PC-3 (cell line): ENCODE measurements around the gene TRIM62. TPM values are rescaled to one million over a fixed set of nuclear protein-coding genes. Genes with fewer than 3 reads are reported as not detected.

ENCODE experiments used
- ATAC-seq: fragments of 200-7000 bp; cut with Tn5 transposase; 2 replicates; pipeline ENCODE4 v1.9.1; 2020; ENCODE audit warnings: mild to moderate bottlenecking, moderate library complexity
- BruUV-seq: library from RNA; stranded (reverse); fragments of 400-500 nt; replicated peaks from 2 replicates; lab custom pipeline; 2021; lab: Mats Ljungman, UMichigan
- CTCF ChIA-PET: fragments of 300-600 bp; sonication (Branson Sonifier 250); formaldehyde crosslinking; loops from one replicate; lab custom pipeline; 2022; ENCODE audit warnings: antibody characterized with exemption; lab: Charles Lee
- POLR2A ChIA-PET: fragments of 300-600 bp; sonication (Branson Sonifier 250); formaldehyde crosslinking; loops from one replicate; lab custom pipeline; 2022; ENCODE audit warnings: antibody characterized with exemption; ENCODE audit not compliant: unreplicated experiment; lab: Charles Lee
- DNase-seq: peaks from one replicate; pipeline ENCODE4 v3.0.0-alpha.2; 2015
- H2AFZ ChIP-seq: fragments of 300-600 bp; sonication (generic); 2 replicates; pipeline ENCODE4 v1.6.0; 2016; ENCODE audit warnings: antibody characterized with exemption, low read length
- H3F3A ChIP-seq: fragments of 300-600 bp; sonication (generic); one replicate; pipeline ENCODE4 v1.6.0; 2017; ENCODE audit warnings: antibody characterized with exemption, low read length, control low read depth, mild to moderate bottlenecking; ENCODE audit not compliant: unreplicated experiment
- H3K27ac ChIP-seq: fragments of 300-600 bp; sonication (generic); 2 replicates; pipeline ENCODE4 v1.5.1; 2016; ENCODE audit warnings: mild to moderate bottlenecking, low read length
- H3K27me3 ChIP-seq: fragments of 300-600 bp; sonication (generic); 2 replicates; pipeline ENCODE4 v1.6.1; 2016; ENCODE audit warnings: low read length, mixed read lengths
- H3K36me3 ChIP-seq: fragments of 300-600 bp; sonication (generic); 2 replicates; pipeline ENCODE4 v1.6.1; 2016; ENCODE audit warnings: low read depth, mixed run types, low read length, mixed read lengths
- H3K4me1 ChIP-seq: fragments of 300-600 bp; sonication (generic); 2 replicates; pipeline ENCODE4 v1.5.1; 2016; ENCODE audit warnings: low read length; ENCODE audit not compliant: insufficient read depth
- H3K4me2 ChIP-seq: fragments of 300-600 bp; sonication (generic); 2 replicates; pipeline ENCODE4 v1.6.0; 2016; ENCODE audit warnings: low read length
- H3K4me3 ChIP-seq: fragments of 300-600 bp; sonication (generic); 2 replicates; pipeline ENCODE4 v1.5.1; 2016; ENCODE audit warnings: mild to moderate bottlenecking, low read length, mixed read lengths
- H3K79me2 ChIP-seq: fragments of 300-600 bp; sonication (generic); 2 replicates; pipeline ENCODE4 v1.6.1; 2017; ENCODE audit warnings: low read length, mixed read lengths
- H3K9ac ChIP-seq: fragments of 300-600 bp; sonication (generic); 2 replicates; pipeline ENCODE4 v1.6.0; 2016; ENCODE audit warnings: mild to moderate bottlenecking, low read length
- H3K9me2 ChIP-seq: fragments of 300-600 bp; sonication (generic); replicated peaks from 2 replicates; pipeline ENCODE4 v1.6.1; 2016; ENCODE audit warnings: mixed run types, low read length, mixed read lengths
- H3K9me3 ChIP-seq: fragments of 300-600 bp; sonication (generic); 2 replicates; pipeline ENCODE4 v1.6.1; 2016; ENCODE audit warnings: low read length, mixed read lengths
- H4K20me1 ChIP-seq: fragments of 300-600 bp; sonication (generic); 2 replicates; pipeline ENCODE4 v1.6.1; 2016; ENCODE audit warnings: low read length, mixed read lengths
- EZH2 ChIP-seq: fragments of 300-600 bp; sonication (generic); IDR thresholded peaks from one replicate; pipeline ENCODE4 v1.6.1; 2017; ENCODE audit warnings: antibody characterized with exemption, mild to moderate bottlenecking, low read length; ENCODE audit not compliant: unreplicated experiment
- EZH2phosphoT487 ChIP-seq: fragments of 300-600 bp; sonication (generic); IDR thresholded peaks from 2 replicates; pipeline ENCODE4 v1.6.1; 2018; ENCODE audit warnings: mild to moderate bottlenecking, antibody characterized with exemption, low read length, borderline replicate concordance
- intact Hi-C: fragments of 100-400 bp; cut with micrococcal nuclease; formaldehyde crosslinking; loops from 2 replicates; pipeline ENCODE4 v1.9.0; 2023
- total RNA-seq: library from RNA; depleted of rRNA; stranded (reverse); fragments of >200 nt; gene quantifications from 2 replicates; pipeline ENCODE4 v1.2.3, GENCODE V29; 2014
- TF ChIP-seq, protein P1 (sequence below): fragments of 300-600 bp; sonication (generic); conservative IDR thresholded peaks from 2 replicates; pipeline ENCODE4 v1.5.1; 2017; ENCODE audit warnings: antibody characterized with exemption, low read depth, mild to moderate bottlenecking, low read length

Gene TRIM62
- total RNA-seq, 1 experiment from 2014 or later = 3.9 TPM

DNA sequence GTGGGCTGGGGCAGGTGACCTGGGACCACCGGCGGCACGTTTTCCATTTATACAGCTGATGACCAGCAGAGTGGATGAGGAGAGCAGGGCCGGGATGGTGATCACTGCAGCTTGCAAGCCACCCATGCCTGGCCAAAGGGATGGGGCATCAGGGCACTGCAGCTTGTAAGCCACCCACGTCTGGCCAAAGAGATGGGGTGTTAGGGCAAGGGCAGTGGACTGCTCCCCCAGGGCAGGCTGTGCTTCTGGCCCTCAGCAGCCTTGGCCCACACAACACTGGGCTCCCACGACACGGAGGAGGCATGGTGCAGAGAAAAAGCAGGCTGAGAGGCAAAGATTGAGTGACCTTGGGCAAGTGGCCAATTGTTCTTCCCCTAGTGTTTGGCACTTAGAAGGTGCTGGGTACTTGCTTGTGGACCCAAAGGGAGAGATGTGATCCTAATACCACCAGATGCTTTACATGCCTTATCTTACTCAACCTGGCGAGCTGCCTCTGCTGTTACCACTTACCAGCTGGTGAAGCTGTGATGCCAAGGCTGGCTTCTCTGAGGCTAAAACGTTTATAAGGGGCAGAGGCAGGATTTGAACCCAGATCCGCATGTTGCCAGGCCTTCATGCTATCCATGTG, 48.3 kb downstream of the TRIM62 start:
- intact Hi-C loops = no loop called here
- POLR2A ChIA-PET = no interaction called here
- H3K4me3 ChIP-seq = no peak overlapping the region

DNA sequence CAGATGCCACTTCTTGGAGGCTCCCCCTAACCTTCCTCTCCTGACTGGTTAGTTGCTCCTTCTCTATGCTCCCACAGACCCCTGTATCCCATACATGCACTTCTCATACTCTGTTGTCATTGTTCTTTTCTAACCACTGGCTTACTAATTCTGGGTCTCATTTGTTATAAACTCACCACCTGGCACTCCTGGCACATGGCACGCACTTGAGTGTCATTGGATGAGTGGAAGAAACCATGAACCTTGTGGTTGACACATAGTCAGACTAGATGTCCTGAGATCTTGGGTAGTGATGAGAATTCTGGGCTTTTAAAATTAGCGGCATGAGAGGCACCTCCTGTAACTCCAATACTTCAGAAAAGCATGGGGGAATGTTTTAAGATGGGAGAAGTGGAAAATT, 49.3 kb downstream of the TRIM62 start:
- intact Hi-C loops = no loop called here
- Histone ChIP-seq H3K9me2 (no peaks in the 10 kb centered on the region), H2AFZ (no peak overlapping the region), H3K79me2 (no peaks in the 10 kb centered on the region), H4K20me1 (no peaks in the 10 kb centered on the region), H3K27me3 (no peaks in the 10 kb centered on the region), H3K27ac (no peak overlapping the region), H3K4me1 (no peaks in the 10 kb centered on the region), H3F3A (no peaks in the 10 kb centered on the region), H3K4me3 (no peak overlapping the region), H3K9me3 (no peaks in the 10 kb centered on the region), H3K9ac (no peak overlapping the region), H3K36me3 (no peaks in the 10 kb centered on the region), H3K4me2 (no peak overlapping the region)
- no TSS peak for BruUV-seq
- POLR2A ChIA-PET = no interaction called here
- TF ChIP-seq EZH2phosphoT487 (no peak), EZH2 (no peak)
- TF ChIP-seq, protein P1, sequence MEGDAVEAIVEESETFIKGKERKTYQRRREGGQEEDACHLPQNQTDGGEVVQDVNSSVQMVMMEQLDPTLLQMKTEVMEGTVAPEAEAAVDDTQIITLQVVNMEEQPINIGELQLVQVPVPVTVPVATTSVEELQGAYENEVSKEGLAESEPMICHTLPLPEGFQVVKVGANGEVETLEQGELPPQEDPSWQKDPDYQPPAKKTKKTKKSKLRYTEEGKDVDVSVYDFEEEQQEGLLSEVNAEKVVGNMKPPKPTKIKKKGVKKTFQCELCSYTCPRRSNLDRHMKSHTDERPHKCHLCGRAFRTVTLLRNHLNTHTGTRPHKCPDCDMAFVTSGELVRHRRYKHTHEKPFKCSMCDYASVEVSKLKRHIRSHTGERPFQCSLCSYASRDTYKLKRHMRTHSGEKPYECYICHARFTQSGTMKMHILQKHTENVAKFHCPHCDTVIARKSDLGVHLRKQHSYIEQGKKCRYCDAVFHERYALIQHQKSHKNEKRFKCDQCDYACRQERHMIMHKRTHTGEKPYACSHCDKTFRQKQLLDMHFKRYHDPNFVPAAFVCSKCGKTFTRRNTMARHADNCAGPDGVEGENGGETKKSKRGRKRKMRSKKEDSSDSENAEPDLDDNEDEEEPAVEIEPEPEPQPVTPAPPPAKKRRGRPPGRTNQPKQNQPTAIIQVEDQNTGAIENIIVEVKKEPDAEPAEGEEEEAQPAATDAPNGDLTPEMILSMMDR = no peak
- CTCF ChIA-PET = no interaction called here
- DNase-seq (no peak), ATAC-seq (no peak)

More for the DNA sequence above, 48.3 kb downstream of the TRIM62 start:
- no peaks in the 10 kb centered on the region for H3K79me2 ChIP-seq
- no peak overlapping the region for H3K4me2 ChIP-seq
- H3K9ac ChIP-seq = no peak overlapping the region
- H3K36me3 ChIP-seq = no peaks in the 10 kb centered on the region
- CTCF ChIA-PET = no interaction called here
- BruUV-seq = no TSS peak
- ATAC-seq (no peak), DNase-seq (no peak)
- no peaks in the 10 kb centered on the region for H3K9me2 ChIP-seq
- H3K27ac ChIP-seq = no peak overlapping the region
- H3K27me3 ChIP-seq = no peaks in the 10 kb centered on the region
- H4K20me1 ChIP-seq = no peaks in the 10 kb centered on the region
- TF ChIP-seq, protein P1 = no peak
- no peak for TF ChIP-seq EZH2phosphoT487
- TF ChIP-seq EZH2 = no peak
- no peak overlapping the region for H2AFZ ChIP-seq
- H3K4me1 ChIP-seq = no peaks in the 10 kb centered on the region
- H3F3A ChIP-seq = no peaks in the 10 kb centered on the region
- no peaks in the 10 kb centered on the region for H3K9me3 ChIP-seq

DNA sequence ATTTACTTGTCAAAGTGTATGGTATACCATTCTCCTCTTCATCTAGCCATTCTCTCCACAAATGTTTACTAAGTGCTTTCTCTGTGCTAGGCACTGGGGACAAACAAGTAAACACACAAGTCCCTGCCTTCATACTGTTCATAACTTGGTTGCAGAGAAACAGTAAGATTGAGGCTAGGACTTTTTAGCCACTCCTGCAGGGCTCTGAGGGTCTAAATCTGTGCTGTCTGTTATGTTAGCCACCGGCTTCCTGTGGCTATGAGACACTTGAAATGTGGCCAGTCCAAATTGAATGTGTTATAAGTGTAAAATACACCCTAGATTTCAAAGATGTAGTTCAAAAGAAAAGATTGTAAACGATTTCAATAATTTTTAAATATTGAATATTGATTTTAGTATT, 50.7 kb downstream of the TRIM62 start:
- Histone ChIP-seq H3K9me3 (no peaks in the 10 kb centered on the region), H3K4me2 (no peak overlapping the region), H3K27me3 (no peaks in the 10 kb centered on the region), H3K9ac (no peak overlapping the region), H3F3A (no peaks in the 10 kb centered on the region), H3K36me3 (no peaks in the 10 kb centered on the region), H3K4me1 (peaks cover 4% of the 10 kb centered on the region), H4K20me1 (no peaks in the 10 kb centered on the region), H3K27ac (no peak overlapping the region), H3K4me3 (no peak overlapping the region), H2AFZ (no peak overlapping the region), H3K9me2 (no peaks in the 10 kb centered on the region), H3K79me2 (peaks cover 8% of the 10 kb centered on the region)
- TF ChIP-seq EZH2 (no peak), EZH2phosphoT487 (no peak)
- TF ChIP-seq, protein P1 = no peak
- ChIA-PET CTCF (no interaction called here), POLR2A (no interaction called here)
- no TSS peak for BruUV-seq
- ATAC-seq (no peak), DNase-seq (no peak)
- intact Hi-C loops = no loop called here
